ENCODE data around the gene LHX4.

GRCh38 chr1:180182643-180183311, 47.3 kb upstream of the LHX4 start:
- TF ChIP-seq CTCF (IDR thresholded peaks at IDR 0.05): no peak
- no peak for TF ChIP-seq EP300 (IDR thresholded peaks at IDR 0.05)
- no peak for TF ChIP-seq POLR2A (IDR thresholded peaks at IDR 0.05)

All from suprapubic skin (tissue), 3 donors.